GM12872 (cell line): ENCODE measurements around the gene ABI3BP.

Experiments
- TF ChIP-seq, protein P1 (sequence below): IDR thresholded peaks from 3 replicates; pipeline ENCODE4 v1.5.1; 2011; ENCODE audit warnings: low read depth, mild to moderate bottlenecking, low read length, moderate library complexity; ENCODE audit not compliant: insufficient read depth

ABI3BP gene

GRCh38 chr3:101036213-101036618, 43.0 kb upstream of the ABI3BP start:
- TF ChIP-seq, protein P1, sequence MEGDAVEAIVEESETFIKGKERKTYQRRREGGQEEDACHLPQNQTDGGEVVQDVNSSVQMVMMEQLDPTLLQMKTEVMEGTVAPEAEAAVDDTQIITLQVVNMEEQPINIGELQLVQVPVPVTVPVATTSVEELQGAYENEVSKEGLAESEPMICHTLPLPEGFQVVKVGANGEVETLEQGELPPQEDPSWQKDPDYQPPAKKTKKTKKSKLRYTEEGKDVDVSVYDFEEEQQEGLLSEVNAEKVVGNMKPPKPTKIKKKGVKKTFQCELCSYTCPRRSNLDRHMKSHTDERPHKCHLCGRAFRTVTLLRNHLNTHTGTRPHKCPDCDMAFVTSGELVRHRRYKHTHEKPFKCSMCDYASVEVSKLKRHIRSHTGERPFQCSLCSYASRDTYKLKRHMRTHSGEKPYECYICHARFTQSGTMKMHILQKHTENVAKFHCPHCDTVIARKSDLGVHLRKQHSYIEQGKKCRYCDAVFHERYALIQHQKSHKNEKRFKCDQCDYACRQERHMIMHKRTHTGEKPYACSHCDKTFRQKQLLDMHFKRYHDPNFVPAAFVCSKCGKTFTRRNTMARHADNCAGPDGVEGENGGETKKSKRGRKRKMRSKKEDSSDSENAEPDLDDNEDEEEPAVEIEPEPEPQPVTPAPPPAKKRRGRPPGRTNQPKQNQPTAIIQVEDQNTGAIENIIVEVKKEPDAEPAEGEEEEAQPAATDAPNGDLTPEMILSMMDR: no peak

- TF ChIP-seq, protein P1: no peak
These were observed 34.1 kb upstream of the ABI3BP start for GRCh38 chr3:101027286-101027685.

GRCh38 chr3:101026881-101027280, 33.7 kb upstream of the ABI3BP start:
- TF ChIP-seq, protein P1: no peak

DNA sequence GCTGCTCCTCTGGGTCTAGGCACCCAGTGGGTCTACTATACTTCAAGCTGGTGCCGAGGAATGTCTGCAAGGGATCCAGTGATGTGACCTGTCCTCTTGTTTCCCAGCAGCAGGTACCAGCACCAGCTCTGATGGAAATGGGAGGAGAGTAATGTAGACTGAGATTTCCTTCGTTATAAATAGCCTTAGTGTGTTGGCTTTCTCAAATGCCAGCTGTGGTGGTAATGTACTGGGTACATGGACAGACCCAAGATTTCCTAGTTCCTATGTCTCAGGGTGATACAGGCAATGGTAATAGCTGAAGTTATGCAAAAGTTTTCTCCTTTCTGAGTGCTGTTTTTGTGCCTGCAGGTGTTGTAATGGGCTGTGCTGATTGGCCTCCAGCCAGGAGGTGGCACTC, 33.0 kb upstream of the ABI3BP start:
- TF ChIP-seq, protein P1: no peak

GRCh38 chr3:101020351-101021015, 27.3 kb upstream of the ABI3BP start:
- TF ChIP-seq, protein P1: no peak

DNA sequence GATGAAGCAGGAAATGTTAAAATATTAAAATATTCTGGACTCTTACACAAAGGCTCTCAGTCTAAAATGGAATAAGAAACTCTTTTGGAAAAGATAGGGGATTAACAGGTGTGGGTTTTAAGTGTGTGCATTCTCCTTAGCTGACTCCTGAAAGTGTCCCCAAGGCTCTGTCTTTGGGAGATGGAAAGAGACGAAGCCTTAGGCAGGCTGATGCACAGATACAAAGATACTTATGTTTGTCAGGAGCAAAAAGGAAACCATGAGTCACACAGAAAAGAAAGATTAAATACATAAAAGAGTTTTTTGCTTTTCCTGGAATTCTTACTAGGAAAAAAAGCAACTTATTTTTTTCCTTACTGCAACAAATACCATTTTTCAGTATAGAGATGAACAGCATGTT, 23.8 kb upstream of the ABI3BP start:
- TF ChIP-seq, protein P1: no peak

- TF ChIP-seq, protein P1: no peak
These were observed 17.9 kb upstream of the ABI3BP start for GRCh38 chr3:101011136-101011535.

DNA sequence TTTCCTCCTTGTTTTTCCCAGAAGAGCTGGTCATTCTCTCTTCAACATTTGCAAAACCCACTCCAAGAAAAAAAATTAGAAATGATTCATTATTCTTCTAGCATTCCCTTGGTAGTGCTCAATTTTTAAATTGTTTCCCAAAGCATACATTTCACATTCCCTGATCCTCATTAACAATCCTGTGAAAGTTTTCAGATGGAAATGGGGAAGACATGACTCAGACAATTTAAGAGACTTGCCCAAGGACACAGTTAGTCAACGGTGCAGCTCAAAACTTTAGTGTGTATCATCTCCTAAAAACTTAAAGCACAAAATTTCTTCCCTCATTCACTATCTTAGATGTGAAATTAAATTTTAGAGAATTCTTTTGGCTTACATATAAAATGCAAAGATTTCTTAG, 17.1 kb upstream of the ABI3BP start:
- TF ChIP-seq, protein P1: no peak
